B cell (primary cell): Measurements from ENCODE around the gene KRT33B.

ENCODE experiments used
- EZH2 ChIP-seq: IDR thresholded peaks from 2 replicates; pipeline ENCODE4 v1.6.1; 2012; ENCODE audit warnings: borderline replicate concordance, low read depth, mild to moderate bottlenecking, moderate library complexity, low read length; ENCODE audit not compliant: insufficient read depth, poor library complexity, severe bottlenecking
- TF ChIP-seq, protein P1 (sequence below): fragments of 200-600 bp; IDR thresholded peaks from one replicate; pipeline ENCODE4 v1.8.0; 2022; ENCODE audit warnings: antibody characterized with exemption, mild to moderate bottlenecking

DNA sequence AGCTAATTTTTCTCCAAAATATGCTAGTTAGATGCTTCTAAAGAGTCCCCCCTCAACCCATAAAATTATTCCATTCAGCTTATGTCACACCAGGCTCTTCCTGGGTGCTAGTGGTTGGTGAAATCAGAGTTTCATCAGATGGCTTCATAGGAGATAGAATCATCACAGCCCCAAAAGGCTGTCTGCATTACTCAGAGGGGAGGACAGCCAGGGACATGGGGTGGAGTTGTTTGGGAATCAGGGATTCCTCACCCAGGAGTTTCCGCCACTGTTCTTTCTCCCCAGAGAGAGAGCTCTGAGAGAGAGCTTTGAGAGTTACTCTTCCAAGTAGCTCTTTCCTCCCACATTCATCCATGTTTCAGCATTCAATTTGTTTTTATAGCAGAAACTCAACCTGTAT, 12.8 kb upstream of the KRT33B start:
- no peak for TF ChIP-seq EZH2
- TF ChIP-seq, protein P1, sequence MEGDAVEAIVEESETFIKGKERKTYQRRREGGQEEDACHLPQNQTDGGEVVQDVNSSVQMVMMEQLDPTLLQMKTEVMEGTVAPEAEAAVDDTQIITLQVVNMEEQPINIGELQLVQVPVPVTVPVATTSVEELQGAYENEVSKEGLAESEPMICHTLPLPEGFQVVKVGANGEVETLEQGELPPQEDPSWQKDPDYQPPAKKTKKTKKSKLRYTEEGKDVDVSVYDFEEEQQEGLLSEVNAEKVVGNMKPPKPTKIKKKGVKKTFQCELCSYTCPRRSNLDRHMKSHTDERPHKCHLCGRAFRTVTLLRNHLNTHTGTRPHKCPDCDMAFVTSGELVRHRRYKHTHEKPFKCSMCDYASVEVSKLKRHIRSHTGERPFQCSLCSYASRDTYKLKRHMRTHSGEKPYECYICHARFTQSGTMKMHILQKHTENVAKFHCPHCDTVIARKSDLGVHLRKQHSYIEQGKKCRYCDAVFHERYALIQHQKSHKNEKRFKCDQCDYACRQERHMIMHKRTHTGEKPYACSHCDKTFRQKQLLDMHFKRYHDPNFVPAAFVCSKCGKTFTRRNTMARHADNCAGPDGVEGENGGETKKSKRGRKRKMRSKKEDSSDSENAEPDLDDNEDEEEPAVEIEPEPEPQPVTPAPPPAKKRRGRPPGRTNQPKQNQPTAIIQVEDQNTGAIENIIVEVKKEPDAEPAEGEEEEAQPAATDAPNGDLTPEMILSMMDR: no peak
